Measurements from ENCODE around the gene UGT2A1.

The UGT2A1 gene

DNA sequence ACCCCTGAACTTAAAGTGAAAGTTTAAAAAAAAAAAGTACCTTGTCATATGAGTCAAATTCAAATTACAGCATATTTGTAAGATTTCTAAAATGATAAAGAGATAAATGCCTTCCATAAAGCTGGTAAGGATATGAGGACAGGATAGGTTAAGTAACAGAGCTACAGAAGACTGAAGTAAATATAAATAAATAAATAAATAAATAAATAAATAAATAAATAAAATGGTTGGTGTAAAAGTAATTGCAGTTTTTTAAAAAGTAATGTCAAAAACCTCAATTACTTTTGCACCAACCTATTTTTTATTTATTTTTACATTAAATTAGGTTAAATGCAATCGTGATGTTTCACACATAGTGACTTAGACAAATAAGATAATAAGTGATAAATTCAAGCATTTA is 75.8 kb downstream of the UGT2A1 start:
- Histone ChIP-seq H3K9me3 (ENCODE audit: low read depth, low read length) (no peaks in the 10 kb centered on the region), H3K4me3 (no peak overlapping the region), H3K9ac (ENCODE audit: insufficient read length) (no peak overlapping the region), H3K36me3 (ENCODE audit: insufficient read depth, low read length) (no peaks in the 10 kb centered on the region), H3K27ac (no peak overlapping the region)
- no peak for DNase-seq (ENCODE audit: low read depth, low spot score)
- no peak for TF ChIP-seq FOXP2 (optimal IDR thresholded peaks at IDR 0.05; ENCODE audit: control extremely low read depth, extremely low read length, insufficient read depth)
- TF ChIP-seq EZH2 (IDR thresholded peaks at IDR 0.05): no peak
- TF ChIP-seq POLR2AphosphoS5 (IDR thresholded peaks at IDR 0.05; ENCODE audit: borderline replicate concordance, low read depth, low read length): no peak

DNA sequence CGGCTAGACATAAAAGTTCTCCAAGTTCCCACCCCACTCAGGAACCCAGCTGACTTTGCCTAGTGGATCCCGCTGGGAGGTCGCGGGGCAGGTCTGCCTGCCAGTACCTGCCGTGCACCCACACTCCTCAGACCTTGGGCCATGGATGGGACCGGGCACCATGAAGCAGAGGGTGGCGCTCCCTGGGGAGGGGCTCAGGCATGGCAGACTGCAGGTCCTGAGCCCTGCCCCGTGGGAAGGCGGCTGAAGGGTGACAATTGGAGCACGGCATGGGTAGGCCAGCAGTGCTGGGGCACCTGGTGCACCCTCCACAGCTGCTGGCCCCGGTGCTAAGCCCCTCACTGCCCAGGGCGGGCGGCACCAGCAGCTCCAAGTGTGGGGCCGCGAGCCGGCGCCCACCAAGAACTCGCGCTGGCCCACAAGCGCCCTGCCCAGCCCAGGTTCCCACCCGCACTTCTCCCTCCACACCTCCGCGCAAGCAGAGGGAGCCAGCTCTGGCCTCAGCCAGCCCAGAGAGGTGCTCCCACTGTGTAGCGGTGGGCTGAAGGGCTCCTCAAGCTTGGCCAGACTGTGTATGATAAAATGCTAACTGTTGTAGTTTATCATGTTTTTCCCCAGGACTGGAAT is 76.7 kb downstream of the UGT2A1 start:
- TF ChIP-seq POLR2AphosphoS5 (IDR thresholded peaks at IDR 0.05; ENCODE audit: borderline replicate concordance, low read depth, low read length): no peak
- TF ChIP-seq FOXP2 (optimal IDR thresholded peaks at IDR 0.05; ENCODE audit: control extremely low read depth, extremely low read length, insufficient read depth): no peak
- TF ChIP-seq EZH2 (IDR thresholded peaks at IDR 0.05): no peak
- Histone ChIP-seq H3K9ac (ENCODE audit: insufficient read length) (no peak overlapping the region), H3K4me3 (no peak overlapping the region)

DNA sequence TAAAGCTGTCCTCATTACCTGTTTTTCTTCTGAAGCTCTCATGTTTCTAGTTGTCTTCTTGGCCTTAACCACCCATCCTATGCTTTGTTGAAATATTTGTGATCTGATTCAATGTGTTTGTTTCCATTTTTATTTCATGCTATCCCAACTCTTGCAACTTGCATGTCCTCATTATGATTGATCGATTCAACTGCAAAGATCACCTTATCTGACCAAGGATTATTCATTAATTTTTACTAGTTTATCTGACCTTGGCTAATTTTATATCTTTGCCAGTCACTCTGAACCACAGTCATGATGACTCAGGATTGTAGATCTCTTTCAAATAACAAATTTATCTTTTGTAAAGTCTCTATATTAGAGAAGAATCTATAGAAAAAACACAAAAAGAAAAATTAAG is 84.3 kb downstream of the UGT2A1 start:
- no peak overlapping the region for H3K4me3 ChIP-seq
- no peaks in the 10 kb centered on the region for H3K9me3 ChIP-seq (ENCODE audit: low read depth, low read length)
- DNase-seq (ENCODE audit: low read depth, low spot score): no peak
- no peak overlapping the region for H3K27ac ChIP-seq
- H3K9ac ChIP-seq (ENCODE audit: insufficient read length): no peak overlapping the region
- no peaks in the 10 kb centered on the region for H3K36me3 ChIP-seq (ENCODE audit: insufficient read depth, low read length)
- no peak for TF ChIP-seq EZH2 (IDR thresholded peaks at IDR 0.05)
- TF ChIP-seq POLR2AphosphoS5 (IDR thresholded peaks at IDR 0.05; ENCODE audit: borderline replicate concordance, low read depth, low read length): no peak
- TF ChIP-seq FOXP2 (optimal IDR thresholded peaks at IDR 0.05; ENCODE audit: control extremely low read depth, extremely low read length, insufficient read depth): no peak

More for the DNA sequence above, 76.7 kb downstream of the UGT2A1 start:
- Histone ChIP-seq H3K27ac (no peak overlapping the region), H3K9me3 (ENCODE audit: low read depth, low read length) (no peaks in the 10 kb centered on the region), H3K36me3 (ENCODE audit: insufficient read depth, low read length) (no peaks in the 10 kb centered on the region)
- no peak for DNase-seq (ENCODE audit: low read depth, low spot score)

- Histone ChIP-seq H3K4me3 (no peak overlapping the region), H3K9me3 (ENCODE audit: low read depth, low read length) (no peaks in the 10 kb centered on the region), H3K9ac (ENCODE audit: insufficient read length) (no peak overlapping the region), H3K27ac (no peak overlapping the region), H3K36me3 (ENCODE audit: insufficient read depth, low read length) (no peaks in the 10 kb centered on the region)
- no peak for TF ChIP-seq POLR2AphosphoS5 (IDR thresholded peaks at IDR 0.05; ENCODE audit: borderline replicate concordance, low read depth, low read length)
- no peak for TF ChIP-seq FOXP2 (optimal IDR thresholded peaks at IDR 0.05; ENCODE audit: control extremely low read depth, extremely low read length, insufficient read depth)
- no peak for TF ChIP-seq EZH2 (IDR thresholded peaks at IDR 0.05)
- DNase-seq (ENCODE audit: low read depth, low spot score): no peak
Observed at GRCh38 chr4:69563424-69563823, 89.6 kb downstream of the UGT2A1 start.

DNA sequence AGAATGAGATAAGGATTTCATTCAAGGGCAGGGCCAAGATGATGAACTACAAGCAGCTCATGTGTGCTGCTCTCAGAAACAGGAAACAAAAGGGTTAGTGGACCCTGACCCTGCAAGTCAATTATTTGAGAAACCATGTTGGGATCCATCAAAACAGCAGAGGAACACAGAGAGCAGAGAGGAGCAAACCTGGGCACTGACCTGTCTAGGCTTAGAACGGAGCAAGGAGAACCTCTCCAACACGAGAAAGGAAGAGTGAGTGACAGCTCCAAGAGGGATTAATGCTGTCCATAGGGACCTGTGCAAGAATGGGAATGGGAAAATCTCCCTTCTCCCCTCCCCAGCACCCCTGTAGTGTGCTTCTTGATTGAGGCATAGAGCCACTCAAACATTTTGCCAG is 103.4 kb downstream of the UGT2A1 start:
- Histone ChIP-seq H3K4me3 (no peak overlapping the region), H3K27ac (no peak overlapping the region)
- DNase-seq (ENCODE audit: low read depth, low spot score): no peak

DNA sequence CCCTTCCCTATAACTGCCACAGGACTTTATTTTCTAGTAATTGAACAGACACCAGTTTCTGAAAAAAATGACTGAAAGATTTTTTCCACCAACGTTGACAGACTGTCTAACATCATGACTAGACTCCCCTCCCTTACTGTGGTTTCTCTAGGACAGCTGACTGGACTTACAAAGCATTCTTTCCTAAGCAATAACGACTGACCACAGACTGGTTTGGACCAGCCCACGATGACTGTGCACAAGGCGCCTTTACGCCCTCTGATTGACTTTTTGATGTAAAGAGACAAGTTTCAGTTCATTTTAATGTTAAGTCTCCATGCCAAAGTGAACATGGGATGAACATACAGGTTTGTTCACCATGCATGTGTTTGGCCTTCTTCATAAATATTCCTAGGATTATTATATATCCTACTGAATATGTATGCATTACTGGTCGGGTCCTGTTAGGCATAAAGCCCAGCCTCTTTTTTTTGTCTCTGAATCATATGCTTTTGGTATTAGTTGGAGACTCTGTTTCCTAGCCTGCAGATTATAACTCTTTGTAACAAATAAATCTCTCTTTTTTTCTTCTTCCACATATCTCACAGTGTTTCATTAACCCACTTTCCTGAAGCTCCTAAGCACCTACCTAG is 106.8 kb downstream of the UGT2A1 start:
- TF ChIP-seq POLR2AphosphoS5 (IDR thresholded peaks at IDR 0.05; ENCODE audit: borderline replicate concordance, low read depth, low read length) (no peak), FOXP2 (optimal IDR thresholded peaks at IDR 0.05; ENCODE audit: control extremely low read depth, extremely low read length, insufficient read depth) (no peak), EZH2 (IDR thresholded peaks at IDR 0.05) (no peak)
- DNase-seq (ENCODE audit: low read depth, low spot score): no peak

More for the DNA sequence above, 103.4 kb downstream of the UGT2A1 start:
- TF ChIP-seq FOXP2 (optimal IDR thresholded peaks at IDR 0.05; ENCODE audit: control extremely low read depth, extremely low read length, insufficient read depth): no peak
- TF ChIP-seq POLR2AphosphoS5 (IDR thresholded peaks at IDR 0.05; ENCODE audit: borderline replicate concordance, low read depth, low read length): no peak
- TF ChIP-seq EZH2 (IDR thresholded peaks at IDR 0.05): no peak
- no peak overlapping the region for H3K9ac ChIP-seq (ENCODE audit: insufficient read length)
- no peaks in the 10 kb centered on the region for H3K9me3 ChIP-seq (ENCODE audit: low read depth, low read length)
- H3K36me3 ChIP-seq (ENCODE audit: insufficient read depth, low read length): no peaks in the 10 kb centered on the region

More for the DNA sequence above, 106.8 kb downstream of the UGT2A1 start:
- Histone ChIP-seq H3K9me3 (ENCODE audit: low read depth, low read length) (no peaks in the 10 kb centered on the region), H3K9ac (ENCODE audit: insufficient read length) (no peak overlapping the region), H3K4me3 (no peak overlapping the region), H3K27ac (no peak overlapping the region), H3K36me3 (ENCODE audit: insufficient read depth, low read length) (no peaks in the 10 kb centered on the region)

Measured in SK-N-MC (cell line).